Activated CD4-positive, alpha-beta T cell treated with anti-CD3 and anti-CD28 coated beads, Interleukin-2, amount 50 U/mL, for 48 hours (primary cell): Measurements from ENCODE around the gene CADPS2.

ENCODE experiments used
- DNase-seq, 2 experiments: peaks; one replicate each; pipeline ENCODE4 v3.0.0-alpha.2; 2020

The CADPS2 gene

DNA sequence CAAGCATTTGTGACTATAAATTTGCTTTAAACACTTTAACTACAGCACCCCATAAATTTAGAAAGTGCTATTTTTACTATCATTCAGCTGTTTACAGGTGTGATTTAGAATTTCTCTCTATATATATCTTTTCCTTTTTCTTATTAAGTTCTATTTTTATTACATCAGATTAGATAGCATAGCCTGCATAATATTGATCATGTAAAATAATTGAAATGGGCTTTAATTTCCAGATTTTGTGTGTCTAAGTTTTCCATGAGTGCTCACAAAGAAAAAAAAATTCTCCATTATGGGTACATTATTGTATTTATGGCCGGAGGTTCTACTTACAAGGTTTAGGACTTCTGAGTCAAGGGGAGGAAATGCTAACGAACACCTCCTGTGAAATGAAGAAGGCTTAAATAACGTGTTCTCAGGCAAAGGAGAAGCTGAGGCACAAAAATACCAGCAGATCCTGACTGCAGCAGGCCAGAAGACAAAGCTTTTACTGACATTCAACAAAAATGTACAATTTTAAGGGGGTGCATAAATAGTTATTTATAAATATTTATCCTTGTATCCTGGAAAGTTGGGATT, 301.5 kb downstream of the CADPS2 start:
- DNase-seq = no peak

DNA sequence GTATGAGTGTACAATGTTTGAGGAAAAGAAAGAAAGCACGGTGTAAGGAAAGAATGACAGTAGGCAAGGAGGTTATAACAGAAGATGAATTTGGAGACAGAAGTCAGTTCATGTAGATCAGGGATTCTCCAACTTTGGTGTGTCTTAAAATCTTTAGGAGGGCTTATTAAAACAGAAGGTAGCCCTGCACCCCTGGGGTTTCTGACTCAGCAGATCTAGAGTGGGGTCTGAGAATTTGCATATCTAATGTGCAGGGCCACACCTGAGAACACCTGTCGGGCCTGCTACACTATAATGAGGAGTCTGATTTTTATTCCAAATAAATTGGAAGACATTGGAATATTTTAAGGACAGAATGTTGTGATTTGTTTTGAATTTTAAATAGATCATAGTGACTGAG, 307.9 kb downstream of the CADPS2 start:
- DNase-seq = no peak

DNA sequence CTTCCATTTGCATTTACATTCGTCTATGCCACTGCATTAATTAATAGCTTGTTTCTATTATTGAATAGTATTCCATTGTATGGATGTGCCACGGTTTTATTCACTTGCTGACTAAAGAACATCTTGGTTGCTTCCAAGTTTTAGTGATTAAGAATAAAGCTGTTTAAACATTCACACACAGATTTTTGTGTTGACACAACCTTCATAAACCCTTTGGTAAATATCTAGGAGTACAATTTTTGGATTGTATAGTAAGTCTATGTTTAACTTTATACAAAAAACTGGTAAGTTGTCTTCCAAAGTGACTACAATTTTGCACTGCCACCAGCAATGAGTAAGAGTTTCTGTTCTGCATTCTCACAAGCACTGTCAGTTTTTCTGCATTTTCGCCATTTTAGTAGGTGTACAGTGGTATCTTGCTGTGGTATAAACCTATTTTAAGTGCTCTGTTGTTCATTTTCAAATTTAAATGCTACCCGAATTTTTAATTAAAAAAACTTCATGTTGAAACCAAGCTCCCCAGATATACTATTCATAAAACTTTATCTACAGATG, 308.7 kb downstream of the CADPS2 start:
- no peak for DNase-seq

DNA sequence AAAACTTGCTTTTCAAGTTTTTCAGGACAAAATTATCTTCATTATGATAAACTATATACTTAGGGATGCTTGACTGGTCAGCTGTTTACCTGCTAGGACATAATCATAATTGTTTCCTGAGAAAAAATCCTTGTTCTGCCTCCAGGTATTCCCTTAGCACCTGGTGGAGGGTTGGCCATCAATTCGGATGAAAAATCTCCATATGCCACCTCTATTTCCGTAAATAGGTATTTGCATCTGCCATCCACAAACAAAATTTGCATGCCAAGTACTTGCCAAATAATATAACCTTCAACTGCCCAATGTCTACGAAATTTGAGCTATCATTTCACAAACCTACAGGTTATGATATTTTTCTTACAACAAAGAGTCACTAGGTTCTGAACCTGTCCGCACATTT, 313.6 kb downstream of the CADPS2 start:
- DNase-seq = no peak

DNA sequence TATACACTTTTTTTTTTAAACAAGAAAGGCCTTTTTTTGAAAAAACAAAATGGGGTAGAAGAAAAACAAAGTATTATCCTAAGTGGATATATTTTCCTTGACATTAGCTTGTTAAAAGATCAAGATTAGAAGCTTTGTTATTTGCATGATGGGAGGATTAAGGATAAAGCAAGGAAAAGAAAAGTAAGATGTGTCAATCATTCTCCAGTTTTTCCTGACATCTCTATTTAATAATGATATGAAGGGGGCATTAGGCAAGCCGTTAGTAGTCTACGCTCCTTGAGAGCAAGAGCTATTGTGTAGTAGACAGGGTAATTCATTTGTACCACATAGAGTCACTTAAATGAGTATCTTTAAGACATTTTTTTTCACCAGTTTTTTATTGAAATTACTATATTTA, 324.9 kb downstream of the CADPS2 start:
- DNase-seq = no peak

DNA sequence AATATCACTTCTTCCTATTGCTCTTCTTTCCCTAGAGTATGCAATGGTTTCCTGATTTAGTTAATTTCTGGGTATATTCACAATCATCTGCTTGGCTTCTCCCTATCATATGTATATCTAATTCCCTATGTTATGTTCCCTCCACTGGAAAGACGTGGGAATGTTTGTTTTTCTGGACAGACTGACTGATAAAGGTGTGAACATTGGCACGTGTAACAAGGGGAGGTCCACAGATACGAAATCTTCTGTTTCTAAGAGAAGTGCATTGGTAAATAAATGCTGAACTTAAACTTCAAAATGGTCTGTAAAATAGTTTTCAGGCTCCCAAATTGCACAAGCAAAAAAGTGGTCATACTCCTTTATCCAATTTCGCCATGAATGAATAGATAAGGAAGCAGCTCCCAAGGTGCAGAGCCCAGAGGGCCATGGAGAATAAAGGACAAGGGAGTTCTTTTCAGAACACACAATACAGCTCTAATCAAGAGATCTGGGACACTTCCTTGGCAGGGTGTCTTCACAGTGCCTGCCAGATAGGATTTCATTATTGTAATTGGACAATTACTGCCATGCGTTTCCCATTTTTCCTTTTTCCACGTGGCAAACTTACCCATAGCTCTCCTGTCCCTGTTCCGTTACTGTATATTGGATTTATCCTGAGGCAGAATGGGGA, 329.3 kb downstream of the CADPS2 start:
- DNase-seq = no peak

DNA sequence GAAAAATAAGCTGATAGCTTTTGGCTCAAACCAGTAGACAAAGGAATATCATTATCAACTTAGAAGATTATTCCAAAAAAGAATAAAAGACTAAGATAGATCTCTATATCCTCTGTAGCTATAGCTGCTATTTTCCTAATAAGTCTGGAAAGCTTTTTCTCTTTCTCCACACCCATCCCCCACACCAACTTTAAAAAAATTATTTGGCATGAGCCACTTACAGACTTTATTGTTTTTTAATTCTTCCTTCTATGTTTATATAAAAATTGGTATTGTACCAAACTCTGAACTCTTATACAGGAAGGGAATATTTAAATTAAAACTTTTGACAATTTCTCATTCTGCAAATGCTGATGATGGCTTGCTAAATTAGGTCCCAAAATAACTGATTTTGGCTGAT, 330.0 kb downstream of the CADPS2 start:
- no peak for DNase-seq

DNA sequence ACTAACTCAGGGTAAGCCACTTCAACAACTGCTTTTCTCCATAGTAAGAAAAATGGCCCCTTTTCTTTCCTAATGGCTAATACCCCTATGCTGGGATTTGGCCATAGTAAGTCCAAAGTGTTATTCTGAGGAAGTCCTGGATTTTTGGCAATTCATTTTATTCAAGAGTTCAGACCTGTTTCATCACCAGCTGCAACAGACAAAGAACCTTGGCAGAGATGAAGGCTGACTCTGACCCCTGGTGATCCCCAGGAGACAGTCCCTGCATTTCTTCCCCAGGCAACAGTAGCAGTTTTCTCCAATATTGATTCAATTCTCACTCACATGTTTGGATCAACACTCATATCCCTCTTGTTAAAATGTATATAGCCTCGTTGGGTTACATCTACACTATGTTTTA, 332.5 kb downstream of the CADPS2 start:
- DNase-seq = no peak

DNA sequence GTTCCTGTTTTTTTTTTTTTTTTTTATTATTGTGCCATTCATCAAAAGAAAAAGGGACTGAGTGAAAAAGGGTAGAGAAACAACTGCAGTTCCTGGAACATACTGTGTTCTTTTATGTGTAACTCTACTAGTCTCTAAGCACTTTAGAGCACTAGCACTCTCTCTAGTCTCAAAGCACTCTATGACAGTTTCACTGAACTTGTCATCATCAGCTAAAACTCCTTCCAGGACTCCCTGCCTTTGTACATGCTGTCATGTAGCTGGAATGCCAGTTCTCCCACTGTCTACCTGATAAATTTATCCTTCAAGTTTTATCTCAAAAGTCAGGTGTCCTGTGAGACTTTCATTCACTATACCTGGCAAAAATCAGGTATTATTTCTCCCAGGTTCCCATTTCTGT, 333.5 kb downstream of the CADPS2 start:
- no peak for DNase-seq

DNA sequence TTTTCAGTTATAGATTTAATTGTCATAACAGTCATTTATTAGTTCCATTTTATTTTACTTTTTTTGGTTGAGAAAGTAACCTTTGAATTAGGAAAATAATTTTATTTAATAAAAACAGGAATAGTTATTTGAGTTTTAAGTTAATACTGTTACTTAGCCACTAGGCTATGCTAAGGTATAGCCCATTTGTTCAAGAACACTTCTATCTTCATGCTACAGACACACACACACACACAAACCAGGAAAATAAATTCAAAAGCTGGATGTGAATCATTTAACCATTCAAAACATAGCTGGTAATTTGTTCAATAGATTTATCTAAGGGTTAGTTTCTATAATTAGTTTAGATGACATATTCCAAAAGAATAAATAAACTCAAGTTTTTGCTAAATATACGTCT, 335.7 kb downstream of the CADPS2 start:
- DNase-seq = no peak

DNA sequence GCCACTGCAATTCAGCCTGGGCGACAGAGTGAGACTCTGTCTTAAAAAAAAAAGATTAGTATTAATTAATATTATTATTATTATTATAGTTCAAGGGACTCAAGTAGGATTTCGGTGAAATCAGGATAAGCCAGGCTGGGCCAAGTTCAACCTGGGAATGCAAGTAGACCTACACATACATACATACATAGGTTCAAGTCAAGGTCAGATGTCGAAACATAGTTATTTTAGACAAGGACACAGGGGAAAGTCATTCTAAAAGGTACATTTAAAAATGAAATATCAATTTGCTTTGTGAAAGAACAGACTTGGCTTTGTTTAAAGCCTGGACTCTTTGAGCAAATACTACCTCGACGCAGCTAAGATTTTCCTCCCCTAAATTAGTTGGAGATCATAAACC, 336.7 kb downstream of the CADPS2 start:
- no peak for DNase-seq

DNA sequence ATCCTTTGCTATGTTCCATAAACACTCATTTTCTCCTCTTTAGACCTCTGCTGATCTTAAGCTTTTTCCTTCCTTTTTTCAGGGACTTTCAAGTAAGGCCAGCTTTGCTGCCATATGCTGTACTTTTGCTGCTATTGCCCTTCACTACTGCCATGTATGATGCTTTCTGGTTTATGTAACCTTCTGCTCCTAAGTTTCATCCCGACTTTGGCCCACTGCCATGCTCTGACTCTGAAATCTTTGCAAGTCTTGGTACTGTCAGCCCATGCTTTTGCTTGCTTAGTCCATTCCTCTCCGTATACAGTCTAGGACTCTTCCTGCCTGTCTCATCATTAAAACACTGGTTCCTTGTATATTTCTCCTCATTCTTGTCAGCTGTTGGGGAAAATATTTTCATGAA, 339.8 kb downstream of the CADPS2 start:
- no peak for DNase-seq

DNA sequence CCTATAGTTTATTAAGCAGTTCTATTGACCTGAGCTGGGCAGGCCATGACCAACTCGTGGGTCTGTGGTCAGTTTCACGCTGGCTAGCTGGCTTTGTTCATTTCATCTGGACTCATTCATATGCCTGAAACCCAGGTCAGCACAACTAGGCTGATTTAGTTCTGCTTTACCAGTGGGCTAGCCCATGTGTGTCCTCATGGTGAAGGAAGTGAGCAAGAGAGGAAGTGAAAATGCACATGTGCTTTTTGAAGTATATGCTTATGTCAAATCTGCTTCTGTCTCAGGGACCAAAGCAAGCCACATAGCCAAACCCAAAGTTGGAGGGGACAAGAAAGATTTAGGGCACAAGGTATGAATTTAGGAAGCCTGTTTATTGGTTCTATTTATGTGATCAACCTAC, 341.8 kb downstream of the CADPS2 start:
- DNase-seq = no peak

DNA sequence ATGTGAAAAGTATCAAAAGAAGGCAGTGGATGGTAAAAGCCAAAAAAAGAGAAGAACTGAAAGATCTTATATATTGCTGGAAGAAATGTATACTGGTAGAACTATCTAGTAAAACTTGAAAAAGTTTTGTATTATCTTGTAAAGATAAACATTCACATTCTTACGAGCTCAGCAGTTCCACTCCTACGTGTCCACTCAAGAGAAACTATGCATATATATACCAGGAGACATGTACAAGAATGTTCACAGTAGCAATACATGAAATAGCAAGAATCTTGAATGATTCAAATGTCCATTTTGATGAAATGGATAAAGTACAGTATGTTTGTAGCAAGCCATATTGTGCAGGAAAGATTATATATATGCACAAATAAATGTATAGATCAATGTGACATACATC, 342.4 kb downstream of the CADPS2 start:
- DNase-seq = no peak

DNA sequence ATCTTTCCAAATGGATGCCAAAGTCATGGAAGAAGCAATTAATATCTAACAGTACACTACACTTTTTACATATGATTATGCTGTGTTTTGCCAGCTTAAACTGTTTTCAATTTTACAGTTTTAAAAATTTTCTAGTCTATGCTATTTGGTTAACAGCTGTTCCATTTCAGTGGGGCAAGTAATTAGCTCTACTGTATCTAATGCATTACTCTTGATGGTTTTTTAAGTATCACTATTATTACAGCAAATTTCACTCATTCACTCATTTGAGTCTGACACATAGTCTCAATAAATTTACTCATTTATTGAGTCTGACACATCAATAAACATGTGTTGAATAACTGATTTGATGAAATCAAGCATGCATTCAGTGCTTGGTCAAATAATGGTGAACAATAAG, 343.1 kb downstream of the CADPS2 start:
- DNase-seq = no peak

DNA sequence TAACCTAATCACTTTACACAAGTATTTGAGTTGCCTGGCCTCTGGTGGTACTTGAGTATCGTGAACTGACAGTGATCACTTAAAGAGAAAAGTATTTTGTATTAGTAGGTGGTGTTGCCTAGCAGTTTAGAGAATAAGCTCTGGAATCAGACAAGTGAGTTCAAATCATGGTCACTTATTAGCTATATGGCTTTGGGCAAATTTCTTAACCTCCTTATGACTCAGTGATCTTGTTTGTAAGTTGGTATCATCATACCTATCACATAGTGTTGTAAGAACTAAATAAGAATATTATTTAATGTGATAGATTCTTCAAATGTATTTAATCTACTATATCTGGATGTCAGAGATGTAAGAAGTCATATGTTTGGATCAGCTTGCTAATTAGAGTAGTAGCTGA, 351.2 kb downstream of the CADPS2 start:
- no peak for DNase-seq

DNA sequence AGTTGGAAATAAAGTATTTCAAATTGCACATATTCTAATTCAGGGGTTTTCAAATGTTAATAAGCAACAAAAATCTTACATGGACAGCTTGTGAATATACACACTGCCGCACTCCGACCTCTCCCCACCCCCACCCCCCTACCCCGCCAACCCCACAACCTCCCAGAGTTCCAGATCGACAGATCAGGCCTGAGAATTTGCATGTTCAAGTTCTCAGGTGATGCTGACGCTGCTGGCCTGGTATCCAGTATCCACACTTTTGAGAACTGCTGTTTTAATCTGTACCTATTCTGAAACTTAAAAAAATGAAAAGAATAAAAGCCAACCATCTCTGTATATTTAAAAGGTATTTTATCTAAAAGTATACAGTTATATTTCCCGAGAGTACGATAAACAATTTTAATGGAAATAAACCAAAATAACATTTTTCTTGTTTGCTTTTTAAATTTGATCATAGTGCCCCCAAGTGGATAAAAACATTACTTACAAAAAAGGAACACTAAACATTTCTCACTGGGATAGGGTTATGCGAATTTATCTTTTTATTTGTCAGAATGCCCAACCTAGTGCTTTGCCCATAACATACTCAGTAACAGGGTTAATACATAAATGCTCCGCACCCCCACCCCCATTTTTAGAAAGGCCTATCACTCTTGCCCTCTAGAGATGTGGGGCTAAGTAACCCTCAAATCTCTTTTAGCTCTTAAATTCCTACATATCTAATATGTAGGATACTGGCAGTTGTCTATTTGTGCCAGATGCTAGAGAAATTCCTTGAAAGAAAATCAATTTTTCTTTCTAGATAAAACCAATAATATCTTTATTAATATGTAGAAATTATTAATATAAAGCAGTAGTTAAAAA, 353.6 kb downstream of the CADPS2 start:
- DNase-seq = no peak

DNA sequence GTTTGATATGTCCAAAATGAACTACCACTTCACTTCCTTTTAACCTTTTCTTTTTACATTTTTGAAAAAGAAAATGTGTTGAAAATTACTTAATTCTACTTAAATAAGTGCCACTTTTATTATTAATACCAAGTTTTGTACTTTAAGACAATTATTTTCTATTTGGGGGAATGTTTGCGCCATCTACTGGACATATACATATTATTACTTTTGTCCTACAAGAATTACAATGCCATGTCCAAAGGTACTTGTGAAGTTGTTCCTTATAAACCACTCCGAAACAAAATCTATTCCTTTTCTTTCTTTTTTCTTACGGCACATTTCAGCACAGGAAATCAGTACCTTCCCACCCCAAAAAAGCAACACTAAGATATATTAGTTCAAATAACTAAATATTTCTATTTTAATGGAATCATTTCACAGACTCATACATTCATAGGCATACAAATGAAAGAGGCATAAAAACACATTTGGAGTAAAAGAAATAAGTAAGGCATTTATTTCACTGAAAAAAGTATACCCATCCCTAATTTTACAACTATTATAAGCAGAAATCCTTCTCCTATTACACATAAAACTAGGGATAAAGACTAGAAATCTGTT, 357.3 kb downstream of the CADPS2 start:
- DNase-seq = no peak

DNA sequence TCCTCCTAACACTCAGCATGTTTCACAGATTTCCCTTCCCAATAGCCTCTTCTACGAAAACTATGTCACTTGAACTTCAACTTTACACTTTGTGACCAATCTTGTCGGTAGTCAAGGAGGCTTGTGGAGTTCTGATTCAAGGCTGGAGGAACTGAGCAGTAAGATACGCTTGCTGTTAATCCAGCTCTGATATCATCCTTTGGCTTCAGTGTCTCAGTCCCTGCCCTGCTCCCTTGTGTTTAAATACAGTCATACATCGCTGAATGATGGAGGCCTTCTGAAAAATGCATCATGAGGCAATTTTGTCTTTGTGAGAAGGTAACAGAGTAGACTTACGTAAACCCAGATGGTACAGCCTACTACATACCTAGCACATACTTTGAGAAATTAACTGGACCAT, 360.9 kb downstream of the CADPS2 start:
- no peak for DNase-seq

DNA sequence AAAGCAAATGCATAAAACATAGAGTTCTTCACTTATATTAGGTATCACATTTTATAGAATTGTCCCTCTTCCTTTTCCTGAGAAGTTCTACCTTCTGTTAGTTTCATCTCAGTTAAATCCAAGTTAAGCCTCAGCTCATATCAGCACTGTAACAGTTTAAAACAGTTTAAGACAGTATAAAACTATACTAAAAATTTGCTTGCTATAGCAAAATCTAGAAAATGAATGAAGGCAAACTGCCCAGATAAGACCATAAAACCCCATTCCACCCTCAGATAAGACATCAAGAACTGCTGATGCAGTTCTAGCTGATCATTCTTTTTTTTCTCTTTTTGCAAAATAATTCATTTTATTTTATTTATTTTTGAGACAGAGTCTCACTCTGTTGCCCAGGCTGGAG, 364.5 kb downstream of the CADPS2 start:
- no peak for DNase-seq

DNA sequence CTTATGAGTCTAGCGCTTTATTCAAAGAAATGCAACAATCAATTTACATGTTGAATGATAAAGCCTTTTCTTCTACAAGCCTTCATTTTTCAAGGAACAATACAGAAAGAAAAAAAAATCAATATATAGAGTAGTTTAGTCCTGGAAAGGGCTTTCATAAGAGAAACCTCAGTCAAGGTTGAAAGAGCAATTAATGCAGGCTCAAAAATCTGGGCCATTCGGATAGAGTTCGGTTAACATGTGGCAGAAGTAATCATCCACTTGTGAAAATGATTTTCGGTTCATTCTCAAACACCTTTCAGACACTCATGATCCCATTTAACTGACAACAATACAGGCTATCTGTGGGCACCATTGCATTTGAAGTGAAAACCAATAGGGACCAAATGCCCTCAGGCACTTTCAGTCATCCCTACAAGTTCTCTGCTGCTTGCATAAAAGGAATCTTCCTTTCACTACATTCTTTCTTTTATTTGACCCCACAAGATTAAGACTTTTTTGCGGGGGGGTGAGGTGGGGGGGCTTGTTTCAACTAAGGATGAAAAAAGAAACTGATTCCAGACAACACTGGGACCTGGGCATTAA, 365.2 kb downstream of the CADPS2 start:
- no peak for DNase-seq

DNA sequence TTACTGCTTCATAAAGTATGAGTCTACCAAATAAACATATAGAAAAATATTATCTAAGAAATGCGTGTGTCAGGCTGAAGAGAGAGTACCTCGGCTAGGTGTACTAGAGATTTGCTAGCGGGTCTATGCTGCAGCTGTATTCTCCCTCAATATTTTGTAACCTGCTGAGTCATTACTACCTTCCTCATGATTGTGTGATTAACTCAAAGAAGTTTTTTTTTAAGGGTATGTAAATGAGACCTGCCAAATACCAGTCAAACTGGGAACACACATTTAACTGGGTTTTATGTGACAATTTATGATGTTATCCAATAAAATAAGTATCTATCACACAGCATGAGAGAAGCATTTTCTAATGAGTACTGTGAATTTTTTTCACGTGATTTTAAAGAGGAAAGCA, 367.8 kb downstream of the CADPS2 start:
- DNase-seq = no peak

DNA sequence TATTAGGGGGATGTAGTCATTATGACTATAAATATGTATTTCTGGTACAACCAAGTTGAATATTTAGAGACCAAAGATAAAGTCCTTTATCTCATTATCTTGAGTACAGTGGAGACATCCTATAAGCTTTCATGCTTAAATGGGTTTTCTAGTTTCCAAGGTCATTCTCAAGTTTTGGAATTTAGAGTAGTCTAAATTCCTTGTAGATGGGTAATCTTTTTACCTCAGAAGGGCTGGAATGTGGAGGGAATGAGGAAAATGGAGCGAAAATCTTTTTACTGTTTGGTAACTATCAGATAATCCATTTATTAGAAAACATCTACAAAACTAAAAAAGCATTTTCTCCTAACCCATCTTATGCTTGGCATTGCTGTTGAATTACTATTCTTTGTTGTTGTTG, 368.7 kb downstream of the CADPS2 start:
- no peak for DNase-seq
